ENCODE measurements around the gene DHX58. TPM values are rescaled to one million over a fixed set of nuclear protein-coding genes. Genes with fewer than 3 reads are reported as not detected.

The DHX58 gene
- total and polyA plus RNA-seq, 4 donors: 4.0 to 21.9 (median 12.2) TPM

DNA sequence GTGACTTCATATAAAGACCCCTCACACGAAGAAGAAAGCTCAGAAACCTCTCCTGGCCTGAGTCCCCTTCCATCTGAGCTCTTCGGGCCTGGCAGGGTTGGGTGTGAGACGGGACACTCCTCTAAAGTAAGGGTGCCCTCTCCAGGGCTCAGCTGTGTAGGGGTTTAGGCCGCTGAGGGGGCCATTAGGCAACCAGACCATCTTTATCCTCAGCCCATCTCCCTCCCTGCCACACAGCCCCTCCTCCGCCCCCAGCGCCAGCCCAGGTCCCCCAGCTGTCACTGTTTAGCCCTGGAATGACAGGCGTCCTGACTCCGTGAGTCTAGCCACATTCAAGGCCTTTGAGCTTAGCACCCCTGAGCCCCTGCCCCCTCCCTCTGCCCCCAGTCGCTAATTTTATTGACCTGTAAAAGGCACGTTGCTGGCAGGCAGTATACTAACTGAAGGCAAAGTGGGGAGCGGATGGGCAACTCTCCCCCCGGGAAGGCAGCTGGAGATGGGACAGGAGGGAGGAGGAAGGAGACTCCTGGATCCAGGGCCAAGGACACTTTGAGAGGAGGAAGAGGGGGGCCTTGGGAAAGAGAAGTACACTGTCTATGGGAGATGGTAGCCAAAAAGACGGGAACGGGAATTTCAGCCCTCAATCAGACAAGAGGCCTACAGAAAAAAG is 13.6 kb downstream of the DHX58 start (continued):
- TF ChIP-seq JUND (IDR thresholded peaks at IDR 0.05) (no peak), CTCF (IDR thresholded peaks at IDR 0.05; ENCODE audit: low read depth, low read length, missing input control) (no peak), SP1 (IDR thresholded peaks at IDR 0.05) (no peak), FOXA2 (IDR thresholded peaks at IDR 0.05) (no peak), NR2F2 (IDR thresholded peaks at IDR 0.05) (no peak)

DNA sequence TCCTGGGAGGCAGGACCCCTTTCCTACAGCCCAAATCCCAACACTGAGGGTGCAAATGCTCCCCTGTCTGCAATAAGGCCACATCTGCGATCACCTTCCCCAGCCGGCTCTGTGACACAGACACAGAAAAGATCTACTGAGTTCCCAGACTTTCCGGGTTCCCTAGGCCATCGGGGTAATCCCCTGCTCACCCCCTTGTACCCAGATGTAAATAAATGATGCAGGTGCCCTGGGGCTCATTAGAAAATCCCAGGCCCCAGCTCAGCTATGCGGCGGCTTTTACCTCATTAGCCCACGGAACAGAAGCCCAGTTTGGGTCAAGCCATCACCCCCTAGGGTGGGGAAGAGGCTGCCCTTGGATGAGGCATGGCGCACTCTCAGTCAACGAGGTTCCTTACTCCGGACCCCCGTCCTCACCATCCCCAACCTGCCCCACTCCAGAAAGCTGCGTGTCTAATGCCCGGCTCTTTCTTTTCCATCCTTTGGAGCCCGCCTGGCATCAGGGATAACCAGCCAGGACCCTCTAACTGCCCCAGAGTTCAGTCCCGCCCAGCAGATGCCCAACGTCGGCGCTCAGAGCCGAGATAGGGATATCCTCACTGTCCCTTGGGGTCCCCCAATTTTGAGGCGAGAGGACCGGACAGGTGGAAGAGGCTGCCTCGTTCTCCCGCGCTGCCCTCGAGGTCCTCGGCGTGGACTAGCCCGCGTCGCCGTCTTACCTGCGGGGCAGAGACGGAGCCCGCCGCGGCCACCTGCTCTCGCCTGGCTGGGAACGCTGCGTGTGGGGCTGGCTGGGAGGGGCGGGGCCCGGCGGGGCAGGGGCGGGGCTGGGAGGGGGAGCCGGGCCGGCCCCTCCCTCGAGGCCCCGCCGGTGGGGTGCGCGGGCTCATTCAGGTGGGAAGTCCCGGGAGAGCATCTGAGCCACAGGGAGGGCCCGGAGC is 14.6 kb downstream of the DHX58 start, which contains the start of gene ZNF385C:
Gene ZNF385C, minus strand, starts transcription at position 783 of the 941 bp plus-strand sequence. CDS start 35,417 bp downstream, outside the sequence.
- DNase-seq (ENCODE audit: low spot score): no peak
- Histone ChIP-seq H3K9me3 (ENCODE audit: control insufficient read depth in 4 of 4, low read length in 3 of 4) (no peaks in the 10 kb centered on the region), H3K4me1 (ENCODE audit: control insufficient read depth in 4 of 4, insufficient read depth in 4 of 4, low read length in 3 of 4) (peaks cover 0 to 10% (median 5%) of the 10 kb centered on the region in 4 donors), H3K9ac (ENCODE audit: low read depth in 1 of 2, low read length in 2 of 2) (no peak within 1 kb of the TSS), H3K36me3 (ENCODE audit: control insufficient read depth in 4 of 4, insufficient read depth in 3 of 4, low read depth in 1 of 4, low read length in 3 of 4) (peaks cover 0 to 4% (median under 1%) of the 10 kb centered on the region in 4 donors), H3K27me3 (ENCODE audit: control insufficient read depth in 4 of 4, insufficient read depth in 4 of 4, low read length in 3 of 4) (no peaks in the 10 kb centered on the region), H3K4me3 (ENCODE audit: low read depth in 1 of 3, low read length in 3 of 3) (peak within 1 kb of the TSS in 1 of 3 donors; percentile 5), H3K27ac (ENCODE audit: low read depth in 1 of 2, low read length in 2 of 2) (no peak within 1 kb of the TSS)
- WGBS: 20% methylated on average over 52 of the region's 52 CpGs
- TF ChIP-seq RXRA (IDR thresholded peaks at IDR 0.05) (no peak), FOXA1 (IDR thresholded peaks at IDR 0.05) (no peak), CTCF (IDR thresholded peaks at IDR 0.05; ENCODE audit: low read depth, low read length, missing input control) (no peak)
- TF ChIP-seq, protein P1, sequence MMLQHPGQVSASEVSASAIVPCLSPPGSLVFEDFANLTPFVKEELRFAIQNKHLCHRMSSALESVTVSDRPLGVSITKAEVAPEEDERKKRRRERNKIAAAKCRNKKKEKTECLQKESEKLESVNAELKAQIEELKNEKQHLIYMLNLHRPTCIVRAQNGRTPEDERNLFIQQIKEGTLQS (IDR thresholded peaks at IDR 0.05): no peak

DNA sequence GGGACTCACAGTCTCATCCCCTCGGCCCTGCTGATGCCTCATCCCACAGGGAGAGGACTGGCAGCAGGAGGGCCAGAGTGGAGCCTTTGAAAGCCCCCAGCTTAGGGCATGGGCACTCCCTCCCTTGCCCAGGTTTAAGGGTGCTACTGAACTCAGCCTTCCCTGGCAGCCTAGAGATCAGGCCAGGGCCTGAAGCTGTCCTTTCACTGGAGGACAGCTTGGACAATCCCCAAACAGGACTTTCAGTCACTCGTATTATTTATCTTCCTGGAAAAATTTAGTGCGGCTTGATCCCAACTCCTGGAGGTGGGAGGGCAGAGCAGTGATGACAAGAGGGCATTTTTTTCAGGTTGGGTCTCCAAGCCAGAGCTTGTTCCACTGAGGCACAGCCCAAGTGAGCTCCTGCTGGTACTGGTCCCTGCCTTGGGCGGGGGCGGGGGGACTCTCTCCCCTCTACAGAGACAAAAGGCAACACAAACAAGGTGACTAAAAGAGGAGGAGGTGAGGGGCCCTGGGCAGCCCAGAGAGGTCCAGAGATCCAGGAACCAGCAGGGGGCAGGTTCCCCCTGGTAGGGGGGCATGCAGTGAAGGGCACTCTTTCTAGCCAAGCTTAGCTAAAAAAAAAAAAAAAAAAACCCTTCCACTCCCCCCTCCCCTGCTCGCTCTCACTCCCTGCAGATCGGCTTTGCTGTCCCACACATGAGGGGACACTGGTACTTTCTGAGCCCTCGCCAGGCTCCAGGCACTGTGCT is 16.0 kb downstream of the DHX58 start:
- Histone ChIP-seq H3K9ac (ENCODE audit: low read depth in 1 of 2, low read length in 2 of 2) (no peak overlapping the region), H3K4me3 (ENCODE audit: low read depth in 1 of 3, low read length in 3 of 3) (no peak overlapping the region), H3K4me1 (ENCODE audit: control insufficient read depth in 4 of 4, insufficient read depth in 4 of 4, low read length in 3 of 4) (peaks cover 0 to 13% (median 7%) of the 10 kb centered on the region in 4 donors), H3K27ac (ENCODE audit: low read depth in 1 of 2, low read length in 2 of 2) (no peak overlapping the region), H3K36me3 (ENCODE audit: control insufficient read depth in 4 of 4, insufficient read depth in 3 of 4, low read depth in 1 of 4, low read length in 3 of 4) (no peaks in the 10 kb centered on the region), H3K9me3 (ENCODE audit: control insufficient read depth in 4 of 4, low read length in 3 of 4) (no peaks in the 10 kb centered on the region), H3K27me3 (ENCODE audit: control insufficient read depth in 4 of 4, insufficient read depth in 4 of 4, low read length in 3 of 4) (no peaks in the 10 kb centered on the region)
- DNase-seq (ENCODE audit: low spot score): no peak
- 69% methylated on average over 8 of the region's 8 CpGs for WGBS
- TF ChIP-seq RXRA (IDR thresholded peaks at IDR 0.05) (no peak), NR2F2 (IDR thresholded peaks at IDR 0.05) (no peak), RAD21 (IDR thresholded peaks at IDR 0.05) (no peak), YY1 (IDR thresholded peaks at IDR 0.05) (no peak), HNF4G (IDR thresholded peaks at IDR 0.05) (no peak), ZBTB33 (IDR thresholded peaks at IDR 0.05) (no peak), REST (IDR thresholded peaks at IDR 0.05) (no peak), HNF4A (conservative IDR thresholded peaks at IDR 0.05) (no peak), EGR1 (IDR thresholded peaks at IDR 0.05; ENCODE audit: low read depth in 2 of 2) (no peak)
- TF ChIP-seq, protein P2, sequence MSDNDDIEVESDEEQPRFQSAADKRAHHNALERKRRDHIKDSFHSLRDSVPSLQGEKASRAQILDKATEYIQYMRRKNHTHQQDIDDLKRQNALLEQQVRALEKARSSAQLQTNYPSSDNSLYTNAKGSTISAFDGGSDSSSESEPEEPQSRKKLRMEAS (IDR thresholded peaks at IDR 0.05): no peak
